Mesenchymal stem cell (in vitro differentiated cells and primary cell): ENCODE measurements around the gene ASB18.

Source experiments
- DNase-seq: peaks from one replicate; pipeline ENCODE4 v3.0.0-alpha.2; 2013
- H2AFZ ChIP-seq: one replicate; pipeline ENCODE4 v1.6.1; 2013; ENCODE audit warnings: low read depth, mild to moderate bottlenecking, control low read depth, inconsistent platforms, low read length, moderate library complexity
- H2AK5ac ChIP-seq: 2 replicates; pipeline ENCODE4 v1.6.1; 2013; ENCODE audit warnings: low read length, moderate library complexity, mild to moderate bottlenecking, inconsistent platforms; ENCODE audit not compliant: severe bottlenecking
- H2BK120ac ChIP-seq: one replicate; pipeline ENCODE4 v1.6.1; 2013; ENCODE audit warnings: low read depth, mild to moderate bottlenecking, inconsistent platforms, low read length, moderate library complexity
- H2BK12ac ChIP-seq, 2 experiments: one replicate each; pipeline ENCODE4 v1.6.1; 2013; ENCODE audit warnings: inconsistent platforms in 2 of 2, low read length in 2 of 2, mild to moderate bottlenecking in 2 of 2, moderate library complexity in 2 of 2, control low read depth in 1 of 2
- H2BK15ac ChIP-seq: one replicate; pipeline ENCODE4 v1.6.1; 2013; ENCODE audit warnings: mild to moderate bottlenecking, low read depth, inconsistent platforms; ENCODE audit not compliant: poor library complexity, severe bottlenecking
- H2BK5ac ChIP-seq: 2 replicates; pipeline ENCODE4 v1.6.1; 2013; ENCODE audit warnings: low read depth, mild to moderate bottlenecking, low read length, control low read depth, inconsistent platforms; ENCODE audit not compliant: poor library complexity, severe bottlenecking
- H3K14ac ChIP-seq, 2 experiments: one replicate each; pipeline ENCODE4 v1.6.1; 2013; ENCODE audit warnings: inconsistent platforms in 2 of 2, low read length in 2 of 2, control low read depth in 1 of 2, mild to moderate bottlenecking in 1 of 2, moderate library complexity in 1 of 2
- H3K18ac ChIP-seq, 2 experiments: one replicate each; pipeline ENCODE4 v1.6.1; 2013; ENCODE audit warnings: inconsistent platforms in 2 of 2, low read length in 2 of 2, control low read depth in 1 of 2, low read depth in 1 of 2, mild to moderate bottlenecking in 1 of 2
- H3K23ac ChIP-seq, 2 experiments: one replicate each; pipeline ENCODE4 v1.6.1; 2013; ENCODE audit warnings: inconsistent platforms in 2 of 2, low read length in 2 of 2, mild to moderate bottlenecking in 2 of 2, moderate library complexity in 2 of 2, control low read depth in 1 of 2
- H3K27ac ChIP-seq: 2 replicates; pipeline ENCODE4 v1.5.1; 2013; ENCODE audit warnings: mild to moderate bottlenecking, moderate library complexity, low read length, control low read depth, inconsistent platforms; ENCODE audit not compliant: poor library complexity, severe bottlenecking
- H3K27me3 ChIP-seq, 2 experiments: 2 replicates each; pipeline versions ENCODE4 v1.6.1 to v1.7.0; 2013; ENCODE audit warnings: low read length in 2 of 2, mild to moderate bottlenecking in 2 of 2, moderate library complexity in 2 of 2, control low read depth in 1 of 2, inconsistent platforms in 1 of 2; ENCODE audit not compliant: control insufficient read depth in 1 of 2, insufficient read depth in 1 of 2
- H3K36me3 ChIP-seq, 2 experiments: 2 replicates each; pipeline versions ENCODE4 v1.6.1 to v1.7.0; 2013; ENCODE audit warnings: low read length in 2 of 2, control low read depth in 1 of 2, inconsistent platforms in 1 of 2, low read depth in 1 of 2, mild to moderate bottlenecking in 1 of 2; ENCODE audit not compliant: insufficient read depth in 2 of 2, control insufficient read depth in 1 of 2
- H3K4ac ChIP-seq, 2 experiments: one replicate each; pipeline ENCODE4 v1.6.1; 2013; ENCODE audit warnings: inconsistent platforms in 2 of 2, low read length in 2 of 2, mild to moderate bottlenecking in 2 of 2, moderate library complexity in 2 of 2, control low read depth in 1 of 2, low read depth in 1 of 2
- H3K4me1 ChIP-seq: 2 replicates; pipeline ENCODE4 v1.6.1; 2013; ENCODE audit warnings: low read depth, low read length, control low read depth; ENCODE audit not compliant: control insufficient read depth, insufficient read depth
- H3K4me2 ChIP-seq: 2 replicates; pipeline ENCODE4 v1.6.1; 2013; ENCODE audit warnings: low read length, mild to moderate bottlenecking, inconsistent platforms; ENCODE audit not compliant: poor library complexity, severe bottlenecking
- H3K4me3 ChIP-seq, 2 experiments: 2 replicates each; pipeline versions ENCODE4 v1.5.1 to v1.7.0; 2013; ENCODE audit warnings: low read length in 2 of 2, mild to moderate bottlenecking in 2 of 2, control low read depth in 1 of 2, low read depth in 1 of 2; ENCODE audit not compliant: insufficient read depth in 1 of 2
- H3K79me1 ChIP-seq: replicated peaks from 2 replicates; pipeline ENCODE4 v1.6.1; 2013; ENCODE audit warnings: mild to moderate bottlenecking, control low read depth, low read length, inconsistent platforms; ENCODE audit not compliant: poor library complexity, severe bottlenecking
- H3K9ac ChIP-seq: 2 replicates; pipeline ENCODE4 v1.7.0; 2013; ENCODE audit warnings: mild to moderate bottlenecking, low read length, moderate library complexity
- H3K9me3 ChIP-seq: 2 replicates; pipeline ENCODE4 v1.7.0; 2013; ENCODE audit warnings: mild to moderate bottlenecking, low read length; ENCODE audit not compliant: control insufficient read depth
- H4K8ac ChIP-seq: one replicate; pipeline ENCODE4 v1.6.1; 2013; ENCODE audit warnings: inconsistent platforms, mild to moderate bottlenecking, low read length, moderate library complexity
- H4K91ac ChIP-seq: one replicate; pipeline ENCODE4 v1.6.1; 2013; ENCODE audit warnings: mild to moderate bottlenecking, low read length, inconsistent platforms
- WGBS: methylation state at CpG from one replicate; pipeline ENCODE4 v1.1.7; 2013; ENCODE audit warnings: mixed read lengths; 5-methylcytosine and 5-hydroxymethylcytosine counted together

ASB18 gene

GRCh38 chr2:236219411-236219810, 44.8 kb downstream of the ASB18 start:
- no peaks in the 10 kb centered on the region for H3K4me1 ChIP-seq
- no peak overlapping the region for H2BK12ac ChIP-seq
- 51% methylated on average over 2 of the region's 3 CpGs for WGBS
- H3K4me2 ChIP-seq, result no peak overlapping the region
- H3K18ac ChIP-seq, result no peak overlapping the region
- H3K4ac ChIP-seq, result no peak overlapping the region
- H3K14ac ChIP-seq, result no peak overlapping the region
- H3K4me3 ChIP-seq, result no peak overlapping the region
- no peak overlapping the region for H3K23ac ChIP-seq
- no peak overlapping the region for H4K91ac ChIP-seq
- H2AK5ac ChIP-seq, result no peak overlapping the region
- no peak overlapping the region for H4K8ac ChIP-seq
- no peaks in the 10 kb centered on the region for H3K79me1 ChIP-seq
- H2BK5ac ChIP-seq, result no peak overlapping the region
- no peak overlapping the region for H3K9ac ChIP-seq
- no peak overlapping the region for H3K27ac ChIP-seq
- H2BK120ac ChIP-seq, result no peak overlapping the region
- no peak overlapping the region for H2BK15ac ChIP-seq
- H3K9me3 ChIP-seq, result peaks cover 24% of the 10 kb centered on the region
- peaks cover 0 to 53% of the 10 kb centered on the region in 2 experiments for H3K27me3 ChIP-seq
- DNase-seq, result no peak
- H2AFZ ChIP-seq, result no peak overlapping the region
- peaks cover 0 to 3% of the 10 kb centered on the region in 2 experiments for H3K36me3 ChIP-seq

DNA sequence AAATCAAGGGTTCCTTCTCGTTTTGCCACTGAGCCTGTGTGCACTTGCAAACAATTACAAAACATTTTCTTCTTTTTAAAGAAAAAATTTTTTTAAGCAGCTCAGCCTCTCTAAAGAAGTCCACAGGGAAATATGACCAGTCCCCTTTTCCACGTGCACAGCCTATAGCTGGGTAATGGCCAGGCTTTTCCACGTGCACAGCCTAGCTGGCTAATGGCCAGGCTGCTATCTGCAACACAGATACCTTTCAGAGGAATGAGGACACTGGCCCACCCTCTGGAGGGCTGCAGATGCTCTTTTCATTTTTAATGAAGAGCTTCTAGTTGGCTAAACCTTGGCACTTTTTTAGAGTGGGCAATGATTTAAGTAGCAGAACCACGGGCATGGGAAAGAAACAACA, 46.3 kb downstream of the ASB18 start:
- Histone ChIP-seq H3K27ac (no peak overlapping the region), H3K14ac (no peak overlapping the region), H4K91ac (no peak overlapping the region), H3K4me1 (no peaks in the 10 kb centered on the region), H3K79me1 (no peaks in the 10 kb centered on the region), H2BK5ac (no peak overlapping the region), H2BK12ac (no peak overlapping the region), H2AFZ (no peak overlapping the region), H3K36me3 (peaks cover 0 to 8% of the 10 kb centered on the region in 2 experiments), H2AK5ac (no peak overlapping the region), H3K27me3 (peaks cover 0 to 68% of the 10 kb centered on the region in 2 experiments), H3K4me3 (no peak overlapping the region), H2BK120ac (no peak overlapping the region), H3K23ac (no peak overlapping the region), H3K18ac (no peak overlapping the region), H3K9ac (no peak overlapping the region), H4K8ac (no peak overlapping the region), H2BK15ac (no peak overlapping the region), H3K4ac (no peak overlapping the region), H3K9me3 (peaks cover 10% of the 10 kb centered on the region), H3K4me2 (no peak overlapping the region)
- 64% methylated on average over 4 of the region's 4 CpGs for WGBS
- DNase-seq, result no peak

DNA sequence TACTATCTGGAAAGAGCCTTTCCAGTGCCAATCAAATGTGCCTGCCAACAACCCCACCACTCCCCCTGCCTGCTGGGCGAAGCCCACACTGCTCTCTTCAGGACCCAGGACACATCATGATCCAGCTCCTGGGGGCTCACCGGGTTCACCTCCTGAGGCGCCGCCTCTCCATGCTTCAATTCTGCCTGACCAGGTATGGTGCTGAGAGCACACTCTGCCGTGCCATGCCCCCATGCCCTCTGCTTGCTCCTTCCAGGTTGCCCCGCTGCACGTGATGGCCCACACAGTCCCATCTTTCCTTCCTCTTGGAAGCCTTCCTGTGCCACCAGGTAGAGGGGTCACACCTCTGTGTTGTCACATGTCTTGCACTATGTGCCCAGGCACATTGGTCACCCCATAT, 47.5 kb downstream of the ASB18 start:
- Histone ChIP-seq H3K4me2 (no peak overlapping the region), H2AK5ac (no peak overlapping the region), H3K27ac (no peak overlapping the region), H2AFZ (no peak overlapping the region), H4K91ac (no peak overlapping the region), H3K79me1 (no peaks in the 10 kb centered on the region), H2BK5ac (no peak overlapping the region), H3K23ac (no peak overlapping the region), H3K27me3 (peaks cover 0 to 76% of the 10 kb centered on the region in 2 experiments), H3K36me3 (peaks cover 0 to 8% of the 10 kb centered on the region in 2 experiments), H2BK15ac (no peak overlapping the region), H3K4me1 (no peaks in the 10 kb centered on the region), H2BK120ac (no peak overlapping the region), H3K14ac (no peak overlapping the region), H2BK12ac (no peak overlapping the region), H3K4me3 (no peak overlapping the region), H4K8ac (no peak overlapping the region), H3K9ac (no peak overlapping the region), H3K18ac (no peak overlapping the region), H3K4ac (no peak overlapping the region), H3K9me3 (peaks cover 2% of the 10 kb centered on the region)
- DNase-seq, result no peak
- WGBS, result 83% methylated on average over 7 of the region's 7 CpGs

DNA sequence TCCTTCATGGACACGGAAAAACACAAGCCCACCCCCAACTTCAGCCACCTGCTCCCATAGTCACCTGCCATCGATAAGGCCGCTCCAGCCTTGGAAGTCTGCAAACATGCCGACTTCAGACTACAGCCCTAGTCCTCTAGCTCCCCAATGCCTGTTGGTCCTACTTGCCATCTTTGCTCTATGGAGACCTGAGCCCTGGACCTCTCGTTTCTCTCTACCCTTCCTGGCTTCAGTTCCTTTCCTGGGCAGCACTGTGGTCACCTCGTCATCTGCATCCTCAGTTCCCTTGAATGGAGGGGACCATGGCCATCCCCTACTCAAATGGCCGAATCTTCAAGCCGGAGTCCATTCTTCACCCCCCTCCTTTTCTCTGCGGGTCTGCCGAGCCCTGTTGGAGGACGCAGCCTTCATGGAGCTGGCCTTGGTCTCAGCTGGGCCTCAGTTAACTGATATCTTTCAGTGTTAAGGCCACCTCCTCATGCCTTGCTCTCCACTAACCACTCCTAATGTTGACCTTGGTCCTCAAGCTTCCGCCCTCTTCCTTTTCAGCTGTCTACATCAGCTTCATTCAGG, 48.4 kb downstream of the ASB18 start:
- no peak overlapping the region for H3K4me3 ChIP-seq

More for the DNA sequence above, 48.4 kb downstream of the ASB18 start:
- Histone ChIP-seq H3K27me3 (peaks cover 0 to 78% of the 10 kb centered on the region in 2 experiments), H3K14ac (no peak overlapping the region), H3K36me3 (peaks cover 0 to 8% of the 10 kb centered on the region in 2 experiments), H3K79me1 (no peaks in the 10 kb centered on the region), H3K9me3 (no peaks in the 10 kb centered on the region), H3K18ac (no peak overlapping the region), H3K4me2 (no peak overlapping the region), H3K9ac (no peak overlapping the region), H3K4me1 (no peaks in the 10 kb centered on the region), H2BK5ac (no peak overlapping the region), H2BK12ac (no peak overlapping the region), H4K8ac (no peak overlapping the region), H2BK120ac (no peak overlapping the region), H2BK15ac (no peak overlapping the region), H4K91ac (no peak overlapping the region), H2AFZ (no peak overlapping the region), H3K4ac (no peak overlapping the region), H3K23ac (no peak overlapping the region), H3K27ac (no peak overlapping the region), H2AK5ac (no peak overlapping the region)
- DNase-seq, result no peak
- 81% methylated on average over 12 of the region's 12 CpGs for WGBS
